Measurements from ENCODE around the gene SORBS2. TPM values are rescaled to one million over a fixed set of nuclear protein-coding genes. Genes with fewer than 3 reads are reported as not detected.

Gene SORBS2
- total and polyA plus RNA-seq, 2 donors (not counting 3 experiments of a cell fraction or from before 2014, with no cell fraction given): 69.8 to 82.5 TPM

GRCh38 chr4:185548587-185548986 is 263.4 kb downstream of the SORBS2 start:
- H2AFZ ChIP-seq (ENCODE audit: low read depth, low read length): no peak overlapping the region
- H3K79me2 ChIP-seq (ENCODE audit: control insufficient read depth, insufficient read depth, low read length): no peaks in the 10 kb centered on the region
- CTCF ChIA-PET: interaction anchor here (1.6 kb wide), 1 partner anchor 11 kb away, joined by 3 read pairs; no protein-coding TSS in a partner anchor
- H3K27ac ChIP-seq (ENCODE audit: insufficient read depth, low read depth, low read length): no peak overlapping the region
- intact Hi-C loops (cut with micrococcal nuclease) (no loop called here), dilution Hi-C loops (cut with MboI; ENCODE audit: extremely low pct_ligation_motif_present, low sequenced_read_pairs) (no loop called here)
- H3K9me1 ChIP-seq (replicated peaks; ENCODE audit: control insufficient read depth, extremely low read depth, insufficient read depth, low read length): no peaks in the 10 kb centered on the region
- POLR2A ChIA-PET: no interaction called here
- no peaks in the 10 kb centered on the region for H4K20me1 ChIP-seq (replicated peaks; ENCODE audit: control insufficient read depth, extremely low read depth, insufficient read depth, low read length)
- H3K9me3 ChIP-seq (replicated peaks; ENCODE audit: control insufficient read depth, insufficient read depth, low read length): no peaks in the 10 kb centered on the region
- H3K36me3 ChIP-seq (ENCODE audit: control insufficient read depth in 2 of 2, extremely low read depth in 1 of 2, insufficient read depth in 2 of 2, low read length in 2 of 2): no peaks in the 10 kb centered on the region
- no peak for DNase-seq (ENCODE audit: low read depth, low spot score)
- H3K4me2 ChIP-seq (ENCODE audit: insufficient read depth, low read length): no peak overlapping the region
- no TSS peak for BruUV-seq (replicated peaks)
- H3K4me1 ChIP-seq (ENCODE audit: control insufficient read depth, extremely low read depth, insufficient read depth, low read length): no peaks in the 10 kb centered on the region
- H3K27me3 ChIP-seq (ENCODE audit: control insufficient read depth in 2 of 2, insufficient read depth in 2 of 2, low read length in 2 of 2): no peaks in the 10 kb centered on the region
- TF ChIP-seq CTCF (IDR thresholded peaks at IDR 0.05; ENCODE audit: extremely low read depth in 1 of 2, insufficient read depth in 1 of 2, low read depth in 1 of 2, low read length in 2 of 2): no peak
- no peak for TF ChIP-seq FOS (IDR thresholded peaks at IDR 0.05; ENCODE audit: borderline replicate concordance, insufficient read depth, low read length)
- TF ChIP-seq GATA2 (IDR thresholded peaks at IDR 0.05; ENCODE audit: insufficient read depth, insufficient read length, low read depth, low read length): no peak
- no peak for TF ChIP-seq MYC (IDR thresholded peaks at IDR 0.05; ENCODE audit: low read depth, low read length)
- TF ChIP-seq EZH2 (IDR thresholded peaks at IDR 0.05; ENCODE audit: borderline replicate concordance, low read depth, low read length, severe bottlenecking): no peak
- TF ChIP-seq POLR2AphosphoS5 (IDR thresholded peaks at IDR 0.05; ENCODE audit: insufficient read depth, low read depth, low read length): no peak
- no peak for TF ChIP-seq MAX (IDR thresholded peaks at IDR 0.05; ENCODE audit: insufficient read depth, insufficient read length)
- no peak for TF ChIP-seq POLR2A (IDR thresholded peaks at IDR 0.05; ENCODE audit: low read depth, low read length)
- no peak for TF ChIP-seq JUN (IDR thresholded peaks at IDR 0.05; ENCODE audit: borderline replicate concordance, insufficient read depth, insufficient read length, low read depth)
- FAIRE-seq: no peak
- no peak overlapping the region for H3K9ac ChIP-seq (replicated peaks; ENCODE audit: extremely low read depth, insufficient read depth, low read length)
- H3K4me3 ChIP-seq (replicated peaks in 1 of 3; ENCODE audit: insufficient read depth in 1 of 3, low read depth in 1 of 3, low read length in 3 of 3): no peak overlapping the region

Data from endothelial cell of umbilical vein (primary cell).